ENCODE results near the gene ZBTB40. TPM values are rescaled to one million over a fixed set of nuclear protein-coding genes. Genes with fewer than 3 reads are reported as not detected.

The ZBTB40 gene
- total and polyA plus RNA-seq, 10 of the 15 experiments (the other 5 are each of a cell fraction or from before 2014, with no cell fraction given), result 1.9 to 14.4 (median 9.0) TPM

GRCh38 chr1:22476566-22476965 lies 24.9 kb downstream of the ZBTB40 start:
- FAIRE-seq, result no peak
- Histone ChIP-seq H3K4me1 (ENCODE audit: control insufficient read depth, insufficient read depth, low read length) (no peaks in the 10 kb centered on the region), H3K4me3 (no peak overlapping the region), H3K9me3 (replicated peaks; ENCODE audit: control insufficient read depth, insufficient read depth, low read length) (no peaks in the 10 kb centered on the region), H2AFZ (ENCODE audit: control insufficient read depth, low read depth, low read length) (no peak overlapping the region), H4K20me1 (ENCODE audit: control insufficient read depth, insufficient read depth) (no peaks in the 10 kb centered on the region), H3K9ac (ENCODE audit: control insufficient read depth, insufficient read depth, low read length) (no peak overlapping the region), H3K4me2 (ENCODE audit: control insufficient read depth, insufficient read depth) (no peak overlapping the region), H3K27ac (ENCODE audit: control insufficient read depth, insufficient read depth) (no peak overlapping the region), H3K79me2 (ENCODE audit: control insufficient read depth, insufficient read depth, low read length) (no peaks in the 10 kb centered on the region), H3K27me3 (replicated peaks in 1 of 2; ENCODE audit: control insufficient read depth in 2 of 2, insufficient read depth in 2 of 2, low read length in 1 of 2) (no peaks in the 10 kb centered on the region), H3K36me3 (ENCODE audit: control insufficient read depth in 2 of 2, insufficient read depth in 2 of 2, low read length in 1 of 2) (no peaks in the 10 kb centered on the region; a peak in 2 of 4 replicates)
- DNase-seq (ENCODE audit: low read depth, low spot score), result no peak
- ChIA-PET POLR2A (no interaction called here), SMC1A (ENCODE audit: uncharacterized antibody, unreplicated experiment) (no interaction called here), CTCF (no interaction called here), RAD21 (ENCODE audit: unreplicated experiment) (no interaction called here)
- no TSS peak for BruUV-seq (replicated peaks)
- no peak for ATAC-seq
- in situ Hi-C loops (cut with MboI) (no loop called here), intact Hi-C loops (cut with micrococcal nuclease; ENCODE audit: unreplicated experiment) (no loop called here)
- WGBS (ENCODE audit: insufficient coverage, insufficient replicate concordance, low lambda C conversion rate, missing lambda C conversion rate), result 92% methylated on average over 5 of the region's 5 CpGs
- TF ChIP-seq BACH1 (IDR thresholded peaks at IDR 0.05; ENCODE audit: borderline replicate concordance) (no peak), HDAC6 (IDR thresholded peaks at IDR 0.05; ENCODE audit: unreplicated experiment) (no peak), TARDBP (IDR thresholded peaks at IDR 0.05; ENCODE audit: borderline replicate concordance) (no peak), FOXM1 (IDR thresholded peaks at IDR 0.05; ENCODE audit: low read depth, low read length) (no peak), NR2C1 (IDR thresholded peaks at IDR 0.05) (no peak), NFYA (IDR thresholded peaks at IDR 0.05; ENCODE audit: borderline replicate concordance, low read depth, low read length) (no peak), ZNF384 (IDR thresholded peaks at IDR 0.05; ENCODE audit: borderline replicate concordance, low read depth, low read length) (no peak), ZNF687 (IDR thresholded peaks at IDR 0.05) (no peak), MTA3 (IDR thresholded peaks at IDR 0.05; ENCODE audit: borderline replicate concordance, low read length) (no peak), SKIL (IDR thresholded peaks at IDR 0.05; ENCODE audit: low read depth, poor library complexity, severe bottlenecking) (no peak), EP300 (IDR thresholded peaks at IDR 0.05; ENCODE audit: borderline replicate concordance in 1 of 2, control insufficient read depth in 1 of 2, low read depth in 2 of 2, low read length in 2 of 2) (no peak), BHLHE40 (IDR thresholded peaks at IDR 0.05; ENCODE audit: borderline replicate concordance in 1 of 2, low read depth in 2 of 2, low read length in 1 of 2) (no peak)

Data from GM12878 (cell line).